ENCODE measurements around the gene EIF2D.
"Not testable (repeated sequence)": the region's sequence is repeated elsewhere in the genome, so short reads cannot be mapped to it uniquely, and the experiment has no call there.

EIF2D gene

DNA sequence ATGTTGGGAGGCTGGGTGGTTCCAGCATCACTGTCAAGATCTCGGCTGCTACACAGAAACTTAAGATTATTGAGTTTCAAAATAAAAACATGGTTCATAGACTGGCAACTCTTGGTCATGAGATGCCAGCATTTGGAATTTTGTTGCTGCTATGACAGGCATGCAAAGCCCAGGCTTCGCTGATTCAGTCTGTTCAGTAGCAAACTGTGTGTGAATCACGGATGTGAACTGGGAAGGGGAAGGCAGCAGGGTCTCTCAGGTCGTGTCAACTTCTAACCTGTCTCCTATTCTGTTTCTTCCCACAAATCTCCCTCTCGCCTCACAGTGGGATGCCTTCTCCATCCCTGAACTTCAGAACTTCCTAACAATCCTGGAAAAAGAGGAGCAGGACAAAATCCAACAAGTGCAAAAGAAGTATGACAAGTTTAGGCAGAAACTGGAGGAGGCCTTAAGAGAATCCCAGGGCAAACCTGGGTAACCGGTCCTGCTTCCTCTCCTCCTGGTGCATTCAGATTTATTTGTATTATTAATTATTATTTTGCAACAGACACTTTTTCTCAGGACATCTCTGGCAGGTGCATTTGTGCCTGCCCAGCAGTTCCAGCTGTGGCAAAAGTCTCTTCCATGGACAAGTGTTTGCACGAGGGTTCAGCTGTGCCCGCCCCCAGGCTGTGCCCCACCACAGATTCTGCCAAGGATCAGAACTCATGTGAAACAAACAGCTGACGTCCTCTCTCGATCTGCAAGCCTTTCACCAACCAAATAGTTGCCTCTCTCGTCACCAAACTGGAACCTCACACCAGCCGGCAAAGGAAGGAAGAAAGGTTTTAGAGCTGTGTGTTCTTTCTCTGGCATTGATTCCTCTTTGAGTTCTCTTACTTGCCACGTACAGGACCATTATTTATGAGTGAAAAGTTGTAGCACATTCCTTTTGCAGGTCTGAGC, 25.5 kb downstream of the EIF2D start:
- no peak for DNase-seq

DNA sequence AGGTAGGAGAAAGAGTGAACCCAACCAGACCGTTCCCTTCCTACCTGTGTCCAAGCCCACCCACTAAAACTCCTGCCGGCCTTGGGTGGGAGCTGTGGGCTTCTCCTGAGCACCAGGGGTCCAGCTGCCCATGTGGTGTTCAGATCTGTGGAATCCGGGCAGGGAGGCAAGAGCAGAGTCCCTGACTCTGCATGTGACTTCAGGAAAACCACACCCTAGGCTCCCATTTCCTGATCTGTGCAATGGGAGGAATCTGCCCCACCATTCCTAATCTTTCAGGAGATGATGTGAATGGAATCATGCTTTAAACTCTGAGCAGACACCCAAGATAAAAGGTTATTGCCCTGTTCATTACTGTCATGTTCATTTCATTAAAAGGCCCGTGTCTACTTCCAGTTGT, 27.6 kb downstream of the EIF2D start:
- DNase-seq = no peak

- DNase-seq = peak in 1 of 2 experiments; percentile 62
These were observed 28.3 kb downstream of the EIF2D start for GRCh38 chr1:206583707-206584648.

DNA sequence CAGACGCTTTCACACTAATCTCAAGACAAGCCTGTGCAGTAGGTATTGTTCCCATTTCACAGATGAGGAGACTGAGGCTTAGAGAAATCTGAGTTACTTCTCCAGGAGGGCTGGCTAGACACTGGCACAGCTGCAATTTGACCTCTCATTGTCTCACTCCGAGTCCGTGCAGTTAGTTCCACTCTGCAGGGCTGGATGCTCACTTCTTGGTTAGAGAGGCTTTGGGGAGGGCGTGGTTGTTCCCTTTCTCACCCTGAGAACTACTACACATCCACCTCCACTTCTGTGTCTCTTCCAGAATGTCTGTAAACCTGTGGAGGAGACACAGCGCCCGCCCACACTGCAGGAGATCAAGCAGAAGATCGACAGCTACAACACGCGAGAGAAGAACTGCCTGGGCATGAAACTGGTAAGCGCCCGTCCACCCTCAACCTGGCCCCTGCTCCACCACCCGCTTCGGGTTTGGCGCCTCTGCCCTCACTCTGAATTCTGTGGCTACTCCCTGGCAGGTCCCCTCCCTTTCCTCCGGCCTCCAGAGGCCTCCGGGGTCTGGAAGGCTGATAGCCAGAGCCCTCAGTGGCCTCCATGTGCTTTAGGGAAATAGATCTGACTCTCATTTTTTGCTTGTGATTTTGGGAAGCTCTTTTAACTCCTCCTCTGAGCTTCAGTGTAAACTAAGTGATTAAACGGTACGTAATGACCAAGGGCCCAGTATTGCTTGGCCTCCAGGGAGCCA, 29.1 kb downstream of the EIF2D start:
- no peak for DNase-seq

DNA sequence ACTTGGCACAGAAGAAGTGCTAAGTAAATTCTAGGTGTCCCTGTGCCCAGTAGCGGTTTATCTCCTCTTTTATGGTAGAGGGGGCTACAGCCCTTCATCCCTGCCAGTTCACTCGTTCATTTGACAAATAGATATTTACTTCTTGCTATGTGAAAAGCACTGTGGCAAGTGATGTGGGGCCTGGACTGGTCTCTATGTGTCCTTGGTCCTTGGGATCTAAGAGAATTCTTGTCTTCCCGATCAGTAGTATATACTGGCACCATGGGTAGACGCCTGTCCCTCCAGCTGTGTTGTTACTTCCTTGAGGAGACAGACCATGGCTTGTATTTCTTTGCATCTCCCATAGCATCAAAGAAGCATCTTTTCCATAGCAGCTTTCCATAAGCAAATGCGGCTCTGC, 29.7 kb downstream of the EIF2D start:
- DNase-seq = no peak

- no peak for DNase-seq
These were observed 30.7 kb downstream of the EIF2D start for GRCh38 chr1:206581571-206581981.

DNA sequence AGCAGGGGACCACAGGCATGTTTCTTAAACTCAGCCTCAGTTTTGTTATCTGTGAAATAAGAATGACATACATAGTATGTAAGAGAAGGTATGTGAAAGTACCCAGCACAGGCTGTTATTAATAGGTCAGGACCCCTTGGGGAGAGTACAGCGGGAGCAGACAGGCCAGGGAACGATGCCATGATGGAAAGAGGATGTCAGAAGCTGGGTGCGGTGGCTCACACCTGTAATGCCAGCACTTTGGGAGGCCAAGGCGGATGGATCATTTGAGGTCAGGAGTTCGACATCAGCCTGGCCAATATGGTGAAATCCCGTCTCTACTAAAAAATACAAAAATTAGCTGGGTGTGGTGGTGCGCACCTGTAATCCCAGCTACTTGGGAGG, 31.2 kb downstream of the EIF2D start:
- DNase-seq = not testable (repeated sequence)

GRCh38 chr1:206580438-206581113, 31.7 kb downstream of the EIF2D start:
- no peak for DNase-seq

DNA sequence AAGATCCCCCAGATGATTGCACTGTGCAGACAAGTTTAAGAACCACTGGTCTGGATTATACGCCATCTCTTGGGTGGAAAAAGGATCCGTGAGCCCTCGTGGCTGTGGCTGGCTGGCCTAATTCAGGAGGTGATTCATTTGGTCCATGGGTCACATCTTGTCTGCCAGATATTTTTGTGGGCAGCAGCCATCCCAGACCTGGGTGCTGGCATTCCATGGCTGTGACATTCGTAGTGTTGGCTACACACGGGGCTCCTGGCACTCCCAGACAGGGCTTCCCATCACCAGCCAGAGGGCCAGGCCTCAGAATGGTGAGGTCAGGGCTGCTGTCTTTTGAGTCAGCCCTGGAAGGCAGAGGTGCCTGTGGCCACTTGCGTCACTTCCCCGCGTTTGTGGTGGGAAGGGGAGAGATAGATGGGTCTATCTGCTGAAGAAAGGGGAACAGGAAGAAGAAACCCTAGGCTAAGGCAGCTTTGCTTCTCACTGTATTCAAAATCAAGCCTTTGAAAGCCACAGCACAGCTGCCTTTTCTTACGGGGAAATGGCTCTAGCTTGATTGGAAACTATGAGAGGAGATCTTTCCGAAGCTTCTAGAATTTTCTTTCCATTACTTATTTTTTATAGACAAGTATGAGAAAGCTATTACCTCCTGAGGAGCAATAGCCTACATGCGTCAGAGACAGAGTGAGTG, 32.4 kb downstream of the EIF2D start:
- DNase-seq = no peak

DNA sequence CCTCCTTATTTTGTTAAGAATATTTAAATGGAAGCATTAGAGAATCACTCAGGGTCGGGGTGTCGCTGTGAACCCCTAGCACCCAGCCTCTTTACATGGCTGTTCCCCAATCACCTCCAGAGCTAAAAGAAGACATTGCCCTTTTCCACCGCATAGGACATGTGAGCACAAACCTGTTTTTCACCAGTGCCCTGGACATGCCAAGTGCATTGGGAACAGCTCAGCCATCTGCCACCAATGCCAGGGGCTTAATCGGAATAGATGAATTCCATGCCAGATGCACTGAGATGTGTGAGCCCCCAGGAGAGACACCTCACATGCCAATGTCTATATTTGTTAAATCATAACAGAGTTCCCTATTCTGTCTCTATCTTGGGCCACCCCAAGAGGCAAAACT, 33.3 kb downstream of the EIF2D start:
- peak; percentile 45 to 77 for DNase-seq

DNA sequence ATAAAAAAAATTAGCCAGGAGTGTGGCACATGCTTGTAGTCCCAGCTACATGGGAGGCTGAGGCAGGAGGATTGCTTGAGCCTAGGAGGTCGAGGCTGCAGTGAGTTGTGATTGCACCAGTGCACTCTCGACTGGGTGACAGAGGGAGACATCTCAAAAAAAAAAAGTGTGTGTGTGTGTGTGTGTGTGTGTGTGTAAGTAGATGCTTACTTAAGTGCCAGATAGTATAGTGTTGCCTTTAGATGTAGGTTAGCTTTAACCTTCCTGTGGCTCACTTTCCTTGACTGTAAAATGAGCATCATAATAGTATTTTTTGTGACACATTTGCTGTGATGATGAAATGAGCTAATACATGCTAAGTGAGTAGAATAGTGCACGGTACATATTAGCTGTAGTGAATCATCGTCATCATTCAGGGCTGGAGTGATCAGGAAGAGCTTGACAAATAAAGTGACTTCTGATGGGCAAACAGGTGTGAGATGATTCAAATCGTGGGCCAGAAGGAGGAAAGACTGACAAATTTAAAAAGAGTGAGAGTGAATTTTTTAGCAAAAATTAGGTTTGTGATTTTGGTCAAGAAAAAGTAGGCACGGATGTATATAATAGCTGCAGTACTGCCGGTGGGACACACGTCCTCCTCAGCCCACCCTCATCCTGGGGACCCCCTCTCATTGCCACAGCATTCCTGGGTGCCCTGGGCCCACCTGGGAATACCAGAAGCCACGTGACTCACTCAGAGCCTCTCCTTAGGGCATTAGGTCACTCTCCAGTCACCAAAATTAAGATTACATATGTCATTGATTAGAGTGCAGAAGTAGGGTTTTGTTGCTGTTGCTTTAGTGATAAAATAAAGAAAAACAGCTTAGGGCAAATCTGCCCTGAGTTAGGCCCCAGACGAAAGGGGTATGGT, 33.9 kb downstream of the EIF2D start:
- no peak for DNase-seq

DNA sequence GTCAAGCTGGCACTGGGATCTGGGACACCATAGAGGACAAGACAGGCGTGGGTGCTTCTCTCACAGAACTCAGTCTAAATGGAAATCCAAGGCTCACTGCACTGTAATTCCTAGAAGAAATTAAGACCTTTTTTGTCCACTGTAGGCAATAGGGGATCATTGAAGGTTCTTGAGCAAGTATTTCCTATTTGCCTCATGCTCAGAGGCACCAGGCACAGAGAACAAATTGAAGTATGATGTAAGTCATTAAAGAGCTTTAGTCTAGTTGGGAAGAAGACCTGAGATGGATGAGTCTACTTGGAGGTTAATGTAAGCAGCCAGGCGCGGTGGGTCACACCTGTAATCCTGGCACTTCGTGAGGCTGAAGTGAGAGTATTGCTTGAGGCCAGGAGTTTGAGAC, 34.6 kb downstream of the EIF2D start:
- DNase-seq = no peak

DNA sequence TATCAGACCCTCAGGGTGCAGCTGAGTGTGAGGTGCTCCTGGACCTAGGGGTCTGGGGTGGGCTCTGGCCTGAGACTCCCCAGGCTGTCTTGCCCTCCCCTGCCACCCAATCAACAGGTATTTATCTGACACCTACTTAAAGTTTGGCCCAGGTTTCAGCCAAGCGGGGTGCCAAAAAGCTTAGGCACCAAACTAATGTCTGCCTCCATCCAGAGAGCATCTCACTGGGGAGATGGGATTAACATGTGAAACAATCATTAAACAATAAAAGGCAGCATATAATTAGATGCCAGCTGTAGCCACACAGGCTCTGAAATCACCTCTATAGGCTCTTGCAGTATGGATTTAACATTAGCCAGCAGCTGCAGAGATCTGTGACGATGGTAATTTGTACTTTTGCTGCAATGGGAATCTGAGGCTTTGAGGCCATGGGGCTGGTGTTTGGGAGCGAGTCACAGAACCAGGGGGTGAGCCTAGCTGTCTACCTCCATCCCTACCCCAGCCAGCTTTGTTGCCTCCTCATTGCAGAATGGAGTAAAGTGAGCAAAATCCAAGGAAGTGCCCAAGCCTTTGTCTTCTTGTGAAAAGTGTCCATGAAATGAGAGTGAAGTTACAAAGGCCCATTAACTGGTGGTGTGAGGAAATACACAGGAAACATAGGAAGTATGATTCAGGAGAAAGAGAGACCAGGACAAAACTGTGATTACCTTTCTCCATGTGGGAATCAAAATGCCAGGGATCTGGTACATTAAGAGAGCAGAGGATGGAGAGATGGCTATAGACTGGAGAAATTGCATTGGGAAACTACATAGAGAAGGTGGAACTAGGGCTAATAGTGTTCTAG, 36.1 kb downstream of the EIF2D start:
- peak; percentile 70 to 82 for DNase-seq

GRCh38 chr1:206575165-206575893, 36.9 kb downstream of the EIF2D start:
- peak; percentile 59 to 82 for DNase-seq

DNA sequence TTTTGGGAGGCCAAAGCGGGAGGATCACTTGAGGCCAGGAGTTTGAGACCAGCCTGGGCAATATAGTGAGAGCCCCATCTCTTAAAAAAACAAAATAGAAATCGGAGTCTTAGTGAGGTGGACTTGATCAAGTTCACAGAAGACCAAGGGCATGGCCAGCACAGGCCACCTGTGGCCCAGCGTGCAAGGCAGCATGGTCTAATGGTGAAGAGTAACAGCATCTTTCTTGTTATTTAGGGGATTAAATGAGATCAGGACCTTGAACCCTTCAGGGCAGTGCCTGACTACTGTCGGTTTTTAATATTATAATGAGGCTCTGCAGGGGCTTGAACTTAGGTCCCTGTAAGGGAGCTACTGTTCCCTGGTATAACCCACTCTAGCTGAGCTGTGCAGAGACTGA, 38.5 kb downstream of the EIF2D start:
- no peak for DNase-seq

GRCh38 chr1:206573319-206573718, 38.9 kb downstream of the EIF2D start:
- DNase-seq = no peak

GRCh38 chr1:206572835-206573234, 39.4 kb downstream of the EIF2D start:
- no peak for DNase-seq

DNA sequence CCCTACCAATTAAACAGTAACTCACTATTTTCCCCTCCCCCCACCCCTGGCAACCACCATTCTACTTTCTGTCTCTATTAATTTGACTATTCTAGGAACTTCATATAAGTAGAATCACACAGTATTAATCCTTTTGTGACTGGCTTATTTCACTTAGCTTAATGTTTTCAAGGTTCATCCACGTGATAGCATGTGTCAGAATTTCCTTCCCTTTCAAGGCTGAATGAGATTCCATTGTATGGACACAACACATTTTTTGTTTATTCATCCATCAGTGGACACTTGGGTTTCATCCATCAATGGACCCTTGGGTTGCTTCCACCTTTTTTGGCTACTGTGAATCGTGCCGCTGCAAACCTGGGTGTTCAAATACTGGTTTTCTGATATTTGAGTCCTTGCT, 41.7 kb downstream of the EIF2D start:
- no peak for DNase-seq

- no peak for DNase-seq
These were observed 42.7 kb downstream of the EIF2D start for GRCh38 chr1:206569556-206569955.

All from NCI-H524 (cell line).